Stimulated activated CD4-positive, alpha-beta T cell treated with anti-CD3 and anti-CD28 coated beads, Interleukin-1b, Interleukin-23, amount 100 ng/mL, for 4 hours (primary cell): ENCODE measurements around the gene RNF44.

ENCODE experiments used
- DNase-seq, 2 donors: peaks; one replicate each; pipeline ENCODE4 v3.0.0-alpha.2; 2020; ENCODE audit warnings: low read depth in 2 of 2

RNF44 gene

DNA sequence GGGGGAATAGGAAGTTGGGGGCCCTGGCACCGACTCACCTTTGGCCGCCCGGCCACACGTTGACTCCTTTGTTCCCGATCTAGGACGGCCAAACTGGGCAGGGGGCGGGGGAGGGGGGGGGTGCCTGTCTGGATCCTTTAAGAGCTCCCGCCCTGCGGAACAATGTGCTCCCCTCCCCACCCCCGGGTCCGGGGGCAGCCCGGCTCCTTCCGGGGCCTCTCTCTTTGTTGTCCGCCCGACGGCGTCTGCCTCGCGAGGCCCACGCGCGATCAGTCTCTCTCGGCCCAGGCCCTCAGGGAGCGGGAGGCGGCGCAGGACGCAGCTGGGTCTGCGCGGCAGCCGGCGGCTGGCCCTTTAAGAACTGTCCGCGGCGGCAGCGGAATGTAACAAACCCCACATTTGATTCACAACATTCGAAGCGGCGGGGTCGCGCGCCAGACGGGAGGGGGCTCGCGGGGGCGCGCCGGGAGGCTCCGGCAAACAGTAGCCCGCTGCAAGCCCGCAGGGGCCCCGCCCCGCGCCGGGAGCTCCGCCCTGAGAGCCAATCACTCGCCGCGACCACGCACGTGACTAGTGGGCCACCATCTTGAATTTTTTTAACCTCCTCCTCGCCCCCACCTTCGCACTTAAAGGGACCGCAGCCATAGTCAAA is at the start of gene RNF44:
RNF44 (minus strand) TSS at position 501 of the 652 bp plus-strand sequence. CDS start 4,930 bp downstream, outside the sequence.
- DNase-seq: peak; percentile 96 to 97

DNA sequence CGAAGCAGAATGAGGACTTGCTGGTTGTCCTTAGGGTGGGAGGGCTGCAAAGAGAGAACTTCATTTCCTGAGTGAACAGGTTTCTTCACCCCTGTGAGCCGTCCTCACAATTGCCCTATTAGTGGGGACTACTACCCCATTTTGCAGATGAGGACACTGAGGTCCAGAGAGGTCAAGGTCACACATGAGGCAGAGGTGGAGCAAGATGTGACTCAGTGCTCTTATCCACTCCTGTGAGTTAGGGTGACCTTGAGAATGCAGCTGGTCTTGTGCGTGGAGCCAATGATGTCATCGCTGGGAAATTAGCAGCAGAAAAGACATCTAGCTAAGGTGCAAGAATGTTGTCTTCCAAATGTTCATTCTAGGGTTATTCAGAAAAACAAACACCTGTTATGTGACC is 45.9 kb upstream of the RNF44 start:
- no peak for DNase-seq

GRCh38 chr5:176581361-176581760 is 44.2 kb upstream of the RNF44 start:
- DNase-seq: no peak

DNA sequence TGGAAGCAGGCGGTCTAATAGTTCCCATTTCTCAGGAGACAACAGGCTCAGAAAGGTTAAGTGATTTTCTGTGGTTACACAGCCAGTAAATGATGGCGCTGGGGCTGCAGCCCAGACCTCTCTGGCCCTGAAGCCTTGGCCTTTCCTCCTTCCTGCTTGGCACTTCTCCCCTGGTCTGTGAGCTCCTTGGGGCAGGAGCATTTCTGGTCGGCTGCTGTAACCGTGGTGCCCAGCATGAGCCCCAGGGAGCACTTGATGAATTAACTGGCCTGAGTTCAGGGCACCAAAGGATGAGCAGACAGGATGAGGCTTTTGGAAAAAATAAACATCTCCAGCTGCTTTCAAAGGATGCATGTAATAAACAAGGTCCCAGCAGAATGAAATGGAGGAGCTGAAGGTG is 42.1 kb upstream of the RNF44 start:
- DNase-seq: no peak

- peak in 1 of 2 donors; percentile 19 for DNase-seq
Observed at GRCh38 chr5:176578391-176578808, 41.2 kb upstream of the RNF44 start.

- no peak for DNase-seq
Observed at GRCh38 chr5:176577312-176578176, 40.3 kb upstream of the RNF44 start.

- no peak for DNase-seq
Observed at GRCh38 chr5:176575488-176576422, 38.6 kb upstream of the RNF44 start.

DNA sequence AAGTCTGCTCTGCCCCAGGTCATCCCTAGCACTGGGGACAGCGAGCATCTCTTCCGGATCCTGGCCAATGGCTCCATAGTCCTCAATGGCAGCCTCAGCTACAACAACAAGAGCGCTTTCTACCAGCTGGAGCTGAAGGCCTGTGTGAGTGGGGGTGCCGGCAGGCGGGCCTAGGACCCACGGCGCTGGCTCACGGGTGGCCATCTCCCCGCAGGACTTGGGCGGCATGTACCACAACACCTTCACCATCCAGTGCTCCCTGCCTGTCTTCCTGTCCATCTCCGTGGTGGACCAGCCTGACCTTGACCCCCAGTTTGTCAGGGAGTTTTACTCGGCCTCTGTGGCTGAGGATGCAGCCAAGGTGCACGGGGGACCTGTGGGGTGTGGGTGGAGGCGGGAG is 37.9 kb upstream of the RNF44 start:
- DNase-seq: no peak

GRCh38 chr5:176574297-176574591 is 37.0 kb upstream of the RNF44 start:
- no peak for DNase-seq

GRCh38 chr5:176573564-176574296 is 36.5 kb upstream of the RNF44 start:
- peak; percentile 80 for DNase-seq

DNA sequence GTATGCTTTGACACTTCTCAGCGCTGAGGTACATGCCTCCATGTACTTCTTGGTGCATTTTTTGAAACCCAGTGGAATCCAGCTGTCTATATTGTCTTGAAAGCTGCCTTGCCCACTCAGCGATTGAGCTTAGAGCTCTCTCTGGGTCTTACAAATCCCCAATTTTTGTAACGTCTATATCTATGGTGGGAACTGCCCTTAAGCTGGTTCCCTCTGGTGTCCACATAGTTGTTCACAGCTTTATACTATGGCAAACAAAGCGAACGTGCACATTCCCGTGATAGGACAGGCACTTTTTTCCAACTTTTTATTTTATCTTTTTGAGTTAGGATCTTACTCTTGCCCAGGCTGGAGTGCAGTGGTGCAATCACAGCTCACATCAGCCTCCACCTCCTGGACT is 32.8 kb upstream of the RNF44 start:
- DNase-seq: no peak

GRCh38 chr5:176568657-176569056 is 31.5 kb upstream of the RNF44 start:
- DNase-seq: no peak

DNA sequence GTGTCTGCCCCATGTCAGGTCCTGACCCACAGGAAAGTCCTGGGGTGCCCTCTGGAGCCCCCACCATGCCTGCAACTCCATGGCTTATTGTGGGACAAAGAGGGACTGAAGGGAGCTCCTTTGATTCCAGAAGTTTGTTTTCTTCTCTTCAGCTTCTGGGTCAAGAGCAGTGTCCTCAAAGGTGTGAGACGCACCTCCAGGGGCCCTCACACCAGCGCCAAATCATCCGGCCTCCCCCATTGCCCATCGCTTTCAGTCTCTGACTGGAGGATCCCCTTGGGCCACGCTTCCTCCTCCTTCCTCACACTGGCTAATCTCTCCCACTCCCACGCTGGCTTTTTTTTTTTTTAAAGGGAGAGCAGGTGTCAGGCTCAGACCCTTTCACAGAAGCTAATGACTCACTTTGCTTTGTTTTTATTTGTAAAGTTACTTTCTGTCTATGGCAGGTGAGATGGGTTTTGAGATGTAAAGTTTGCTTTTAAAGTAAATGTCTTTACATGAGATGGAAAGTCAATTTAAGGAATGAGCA is 28.6 kb upstream of the RNF44 start:
- DNase-seq: no peak

DNA sequence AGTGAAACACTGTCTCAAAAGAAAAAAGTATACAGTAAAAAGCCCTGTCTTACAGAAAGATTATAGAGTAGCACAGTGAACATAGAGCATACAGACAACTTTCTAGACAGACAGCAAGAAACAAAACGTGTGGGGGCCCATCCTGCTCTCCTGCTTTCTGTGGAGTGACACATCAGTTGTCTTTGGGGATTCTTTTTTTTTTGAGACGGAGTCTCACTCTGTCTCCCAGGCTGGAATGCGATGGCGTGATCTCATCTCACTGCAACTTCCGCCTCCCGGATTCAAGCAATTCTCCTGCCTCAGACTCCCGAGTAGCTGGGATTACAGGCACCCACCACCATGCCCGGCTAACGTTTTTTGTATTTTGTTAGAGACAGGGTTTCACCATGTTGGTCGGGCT is 26.8 kb upstream of the RNF44 start:
- no peak for DNase-seq

DNA sequence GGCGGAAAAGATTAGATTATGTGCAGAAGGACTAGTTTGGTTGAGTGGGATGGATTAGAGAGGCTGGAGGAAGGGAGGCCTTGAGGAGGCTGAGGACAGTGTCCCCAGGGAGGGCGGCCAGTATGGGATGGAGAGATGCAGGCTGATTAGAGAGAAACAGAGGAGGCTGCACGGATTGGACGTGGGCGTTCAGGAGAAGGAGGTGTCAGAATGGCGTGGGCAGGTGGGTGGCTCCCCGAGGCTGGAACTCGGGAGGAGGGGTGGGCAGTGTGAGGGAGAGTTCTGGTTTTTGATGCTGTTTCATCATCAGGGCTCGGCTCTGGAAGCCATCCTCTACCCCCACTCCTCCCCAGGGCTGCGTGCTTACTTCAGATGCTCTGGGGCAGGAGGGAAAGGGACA is 25.0 kb upstream of the RNF44 start:
- DNase-seq: no peak

DNA sequence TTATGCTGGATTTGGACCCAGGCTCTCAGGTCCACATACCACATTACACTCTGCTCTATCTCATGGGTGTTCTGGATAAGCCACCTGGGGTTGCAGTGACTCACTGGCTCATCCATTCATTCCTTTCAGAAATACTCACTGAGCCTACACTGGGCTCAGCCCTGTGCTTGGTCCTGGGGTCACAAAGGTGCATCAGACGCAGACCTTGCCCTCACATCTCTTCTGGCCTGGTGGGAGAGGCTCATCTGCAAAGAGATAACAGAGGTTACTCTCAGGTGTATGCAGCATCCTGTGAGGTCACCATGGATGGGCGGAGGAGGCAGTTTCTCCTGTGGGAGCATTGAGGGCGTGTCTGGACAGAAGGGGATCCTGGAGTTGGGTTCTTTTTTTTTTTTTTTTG is 24.1 kb upstream of the RNF44 start:
- DNase-seq: no peak

DNA sequence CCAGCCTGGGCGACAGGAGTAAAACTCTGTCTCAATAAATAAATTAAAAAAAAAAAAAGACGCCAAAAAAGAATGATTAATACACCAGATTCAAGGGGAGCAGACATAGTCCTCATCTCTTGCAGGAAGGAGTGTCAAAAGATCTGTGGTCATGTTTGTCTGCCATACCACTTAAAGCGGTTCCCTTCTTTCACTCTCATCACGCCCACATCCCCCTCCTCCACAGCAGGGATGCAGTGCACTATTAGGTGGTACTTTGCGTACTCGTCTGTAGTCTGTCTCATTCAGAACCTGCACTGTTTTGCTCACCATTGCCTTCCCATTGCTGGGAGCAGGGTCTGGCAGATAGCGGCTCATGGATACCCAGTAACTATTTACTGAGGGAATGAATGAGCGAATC is 23.2 kb upstream of the RNF44 start:
- DNase-seq: no peak

DNA sequence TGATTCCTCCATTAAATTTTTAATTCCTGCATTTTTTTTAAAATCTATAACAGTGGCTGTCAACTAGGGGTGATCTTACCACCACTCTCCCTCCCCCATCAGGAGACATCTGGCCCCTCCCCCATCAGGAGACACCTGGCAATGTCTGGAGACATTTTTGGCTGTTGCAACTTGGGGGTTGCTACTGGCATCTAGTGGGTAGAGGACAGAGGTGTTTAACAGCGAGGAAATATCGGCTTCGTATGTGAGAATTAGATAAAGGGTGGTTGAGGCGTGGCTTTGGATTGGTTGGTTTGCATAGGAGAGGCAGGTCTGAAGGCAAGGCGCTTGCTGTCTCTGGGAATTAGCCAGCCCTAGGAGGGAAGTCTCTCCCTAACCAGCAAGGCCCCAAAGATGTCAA is 22.5 kb upstream of the RNF44 start:
- no peak for DNase-seq

DNA sequence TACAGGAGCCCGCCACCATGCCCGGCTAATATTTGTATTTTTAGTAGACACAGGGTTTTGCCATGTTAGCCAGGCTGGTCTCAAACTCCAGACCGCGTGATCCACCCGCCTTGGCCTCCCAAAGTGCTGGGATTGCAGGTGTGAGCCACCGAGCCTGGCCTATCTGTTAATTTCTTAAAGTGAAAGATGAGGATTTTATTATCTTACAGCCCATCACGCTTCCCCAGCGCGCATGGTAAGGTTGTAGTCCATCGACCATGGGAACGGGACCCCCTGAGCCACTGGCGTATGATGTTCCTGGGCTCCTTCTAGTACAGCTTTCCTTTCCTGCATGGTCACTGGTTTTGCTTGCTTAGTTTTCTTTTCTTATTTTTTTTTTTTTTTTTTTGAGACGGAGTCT is 20.6 kb upstream of the RNF44 start:
- DNase-seq: no peak

- no peak for DNase-seq
Observed at GRCh38 chr5:176553260-176554085, 16.3 kb upstream of the RNF44 start.
